OCI-LY1 (cell line): ENCODE measurements around the gene WWOX.

Source experiments
- H2AFZ ChIP-seq: fragments of 200-600 bp; sonication (generic), shearing (Covaris generic); 2 replicates; pipeline ENCODE4 v1.6.0; 2014; ENCODE audit warnings: antibody characterized with exemption, mild to moderate bottlenecking, low read length
- H3F3A ChIP-seq: fragments of 200-600 bp; sonication (generic), shearing (Covaris generic); 2 replicates; pipeline ENCODE4 v1.6.0; 2014; ENCODE audit warnings: mild to moderate bottlenecking, antibody characterized with exemption, low read length, moderate library complexity; ENCODE audit not compliant: insufficient read depth
- H3K27ac ChIP-seq: fragments of 200-600 bp; sonication (generic); 2 replicates; pipeline ENCODE4 v1.5.1; 2014; ENCODE audit warnings: low read length, mixed run types, mild to moderate bottlenecking, low read depth; ENCODE audit not compliant: poor library complexity, severe bottlenecking
- H3K27me3 ChIP-seq: fragments of 200-600 bp; sonication (generic); 2 replicates; pipeline ENCODE4 v1.6.0; 2014; ENCODE audit warnings: antibody characterized with exemption, mild to moderate bottlenecking, low read length, moderate library complexity; ENCODE audit not compliant: insufficient read depth
- H3K36me3 ChIP-seq: fragments of 200-600 bp; sonication (generic); 2 replicates; pipeline ENCODE4 v1.6.1; 2014; ENCODE audit warnings: mild to moderate bottlenecking, antibody characterized with exemption, low read length, moderate library complexity, mixed read lengths; ENCODE audit not compliant: insufficient read depth
- H3K4me1 ChIP-seq: fragments of 200-600 bp; sonication (generic); 2 replicates; pipeline ENCODE4 v1.5.1; 2014; ENCODE audit warnings: mild to moderate bottlenecking, low read length, moderate library complexity; ENCODE audit not compliant: insufficient read depth, severe bottlenecking
- H3K4me2 ChIP-seq: fragments of 200-600 bp; sonication (generic), shearing (Covaris generic); 2 replicates; pipeline ENCODE4 v1.6.1; 2014; ENCODE audit warnings: low read length
- H3K4me3 ChIP-seq: fragments of 200-600 bp; sonication (generic); 2 replicates; pipeline ENCODE4 v1.5.1; 2014; ENCODE audit warnings: low read length, low read depth, mild to moderate bottlenecking, mixed read lengths; ENCODE audit not compliant: poor library complexity, severe bottlenecking
- H3K79me2 ChIP-seq: fragments of 200-600 bp; shearing (Covaris generic); 2 replicates; pipeline ENCODE4 v1.6.1; 2016; ENCODE audit warnings: mixed run types, low read length, mixed read lengths; ENCODE audit not compliant: insufficient read depth
- H3K9ac ChIP-seq: fragments of 200-600 bp; sonication (generic), shearing (Covaris generic); 2 replicates; pipeline ENCODE4 v1.6.1; 2014; ENCODE audit warnings: mild to moderate bottlenecking, low read length, mixed read lengths
- H3K9me2 ChIP-seq: fragments of 200-600 bp; sonication (generic), shearing (Covaris generic); 2 replicates; pipeline ENCODE4 v1.6.1; 2014; ENCODE audit warnings: low read depth, mild to moderate bottlenecking, low read length, mixed read lengths
- H3K9me3 ChIP-seq: fragments of 200-600 bp; shearing (Covaris generic); 2 replicates; pipeline ENCODE4 v1.6.1; 2014; ENCODE audit warnings: low read length, mixed read lengths
- H4K20me1 ChIP-seq: fragments of 200-600 bp; sonication (generic), shearing (Covaris generic); 2 replicates; pipeline ENCODE4 v1.6.0; 2016; ENCODE audit warnings: mild to moderate bottlenecking, low read length; ENCODE audit not compliant: insufficient read depth
- EZH2 ChIP-seq: fragments of 200-600 bp; sonication (generic), shearing (Covaris generic); IDR thresholded peaks from 2 replicates; pipeline ENCODE4 v1.8.0; 2017; ENCODE audit warnings: borderline replicate concordance, mixed run types, mild to moderate bottlenecking, antibody characterized with exemption, low read length, moderate library complexity, mixed read lengths
- TF ChIP-seq, protein P1 (sequence below): fragments of 200-600 bp; sonication (generic), shearing (Covaris generic); IDR thresholded peaks from 2 replicates; pipeline ENCODE4 v1.5.1; 2017; ENCODE audit warnings: mild to moderate bottlenecking, antibody characterized with exemption, low read length, moderate library complexity, mixed read lengths

Gene WWOX

DNA sequence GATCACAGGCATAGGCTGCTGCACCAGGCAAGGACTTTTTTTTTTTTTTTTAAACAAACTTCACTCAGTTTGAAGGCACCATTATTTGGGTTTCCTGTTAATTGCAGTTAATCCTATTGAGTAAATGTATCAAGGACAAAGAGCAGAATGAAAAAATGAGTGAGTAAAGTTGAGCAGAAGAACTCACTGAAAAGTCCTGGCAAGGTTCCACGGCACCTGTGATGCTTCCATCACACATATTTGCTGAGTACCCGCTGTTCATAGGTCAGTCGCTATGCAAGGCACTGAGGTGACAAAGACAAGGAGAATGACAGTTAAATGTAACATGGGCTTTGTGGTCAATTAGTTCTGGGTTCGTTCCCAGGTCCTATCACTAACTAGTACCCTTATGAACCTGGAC is 831.1 kb downstream of the WWOX start:
- H3F3A ChIP-seq = no peaks in the 10 kb centered on the region
- no peaks in the 10 kb centered on the region for H3K9me3 ChIP-seq
- H3K27ac ChIP-seq = no peak overlapping the region
- no peaks in the 10 kb centered on the region for H4K20me1 ChIP-seq
- no peak overlapping the region for H2AFZ ChIP-seq
- no peaks in the 10 kb centered on the region for H3K4me1 ChIP-seq
- no peaks in the 10 kb centered on the region for H3K79me2 ChIP-seq
- no peak for TF ChIP-seq EZH2
- TF ChIP-seq, protein P1, sequence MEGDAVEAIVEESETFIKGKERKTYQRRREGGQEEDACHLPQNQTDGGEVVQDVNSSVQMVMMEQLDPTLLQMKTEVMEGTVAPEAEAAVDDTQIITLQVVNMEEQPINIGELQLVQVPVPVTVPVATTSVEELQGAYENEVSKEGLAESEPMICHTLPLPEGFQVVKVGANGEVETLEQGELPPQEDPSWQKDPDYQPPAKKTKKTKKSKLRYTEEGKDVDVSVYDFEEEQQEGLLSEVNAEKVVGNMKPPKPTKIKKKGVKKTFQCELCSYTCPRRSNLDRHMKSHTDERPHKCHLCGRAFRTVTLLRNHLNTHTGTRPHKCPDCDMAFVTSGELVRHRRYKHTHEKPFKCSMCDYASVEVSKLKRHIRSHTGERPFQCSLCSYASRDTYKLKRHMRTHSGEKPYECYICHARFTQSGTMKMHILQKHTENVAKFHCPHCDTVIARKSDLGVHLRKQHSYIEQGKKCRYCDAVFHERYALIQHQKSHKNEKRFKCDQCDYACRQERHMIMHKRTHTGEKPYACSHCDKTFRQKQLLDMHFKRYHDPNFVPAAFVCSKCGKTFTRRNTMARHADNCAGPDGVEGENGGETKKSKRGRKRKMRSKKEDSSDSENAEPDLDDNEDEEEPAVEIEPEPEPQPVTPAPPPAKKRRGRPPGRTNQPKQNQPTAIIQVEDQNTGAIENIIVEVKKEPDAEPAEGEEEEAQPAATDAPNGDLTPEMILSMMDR = no peak
- H3K4me3 ChIP-seq = no peak overlapping the region
- no peaks in the 10 kb centered on the region for H3K27me3 ChIP-seq
- no peak overlapping the region for H3K4me2 ChIP-seq
- no peak overlapping the region for H3K9ac ChIP-seq
- no peaks in the 10 kb centered on the region for H3K36me3 ChIP-seq
- no peaks in the 10 kb centered on the region for H3K9me2 ChIP-seq

DNA sequence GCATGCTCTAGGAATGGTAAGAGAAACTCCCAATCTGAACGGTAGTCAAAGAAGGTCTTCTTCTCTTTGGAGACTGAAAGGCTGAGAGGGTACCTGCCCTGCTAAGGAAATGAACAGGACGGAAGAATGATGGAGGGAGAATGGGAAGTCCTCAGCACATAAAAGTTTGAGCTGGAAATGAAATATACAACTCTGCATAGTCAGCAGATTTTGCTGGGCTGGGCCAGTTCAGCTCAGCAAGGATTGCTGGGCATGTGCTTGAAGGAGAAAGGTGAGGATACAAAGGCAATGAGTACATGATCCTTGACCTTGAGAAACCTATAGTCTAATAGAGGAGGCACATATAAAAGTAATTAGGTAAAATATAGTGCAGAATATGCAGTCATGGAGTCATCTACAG is 831.8 kb downstream of the WWOX start:
- H3K9me3 ChIP-seq = no peaks in the 10 kb centered on the region
- H3F3A ChIP-seq = no peaks in the 10 kb centered on the region
- H3K4me1 ChIP-seq = no peaks in the 10 kb centered on the region
- no peaks in the 10 kb centered on the region for H4K20me1 ChIP-seq
- no peak overlapping the region for H3K4me2 ChIP-seq
- no peak overlapping the region for H3K4me3 ChIP-seq
- no peak for TF ChIP-seq EZH2
- TF ChIP-seq, protein P1 = no peak
- no peaks in the 10 kb centered on the region for H3K79me2 ChIP-seq
- no peaks in the 10 kb centered on the region for H3K27me3 ChIP-seq
- H3K9ac ChIP-seq = no peak overlapping the region
- H3K27ac ChIP-seq = no peak overlapping the region
- H3K36me3 ChIP-seq = no peaks in the 10 kb centered on the region
- H2AFZ ChIP-seq = no peak overlapping the region
- H3K9me2 ChIP-seq = no peaks in the 10 kb centered on the region

DNA sequence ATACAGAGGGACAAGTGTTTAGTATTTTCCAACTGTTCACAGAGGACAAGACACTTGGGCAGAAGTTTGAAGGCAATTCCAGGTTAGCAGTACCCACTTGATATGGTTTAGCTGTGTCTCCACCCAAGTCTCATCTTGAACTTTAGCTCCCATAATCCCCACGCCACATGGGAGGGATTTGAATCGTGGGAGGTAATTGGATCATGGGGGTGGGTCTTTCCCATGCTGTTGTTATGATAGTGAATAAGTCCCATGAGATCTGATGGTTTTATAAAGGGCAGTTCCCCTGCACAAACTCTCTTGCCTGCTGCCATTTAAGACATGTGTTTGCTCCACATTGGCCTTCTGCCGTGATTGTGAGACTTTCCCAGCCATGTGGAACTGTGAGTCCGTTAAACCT is 832.2 kb downstream of the WWOX start:
- Histone ChIP-seq H3K36me3 (no peaks in the 10 kb centered on the region), H3K9me2 (no peaks in the 10 kb centered on the region), H2AFZ (no peak overlapping the region), H3K4me3 (no peak overlapping the region), H3K4me1 (no peaks in the 10 kb centered on the region), H3K9ac (no peak overlapping the region), H3K27ac (no peak overlapping the region), H3K79me2 (no peaks in the 10 kb centered on the region), H4K20me1 (no peaks in the 10 kb centered on the region), H3F3A (no peaks in the 10 kb centered on the region), H3K4me2 (no peak overlapping the region), H3K27me3 (no peaks in the 10 kb centered on the region), H3K9me3 (no peaks in the 10 kb centered on the region)
- TF ChIP-seq EZH2 = no peak
- TF ChIP-seq, protein P1 = no peak
